HG03103 (cell line): ENCODE results near the gene ERBIN.

Experiments
- ATAC-seq: cut with Tn5 transposase; IDR thresholded peaks from one replicate; pipeline ENCODE4 v1.9.1; 2021; ENCODE audit warnings: low read depth; ENCODE audit not compliant: unreplicated experiment

ERBIN gene

GRCh38 chr5:66080664-66081063 lies 154.3 kb downstream of the ERBIN start:
- ATAC-seq, result no peak

DNA sequence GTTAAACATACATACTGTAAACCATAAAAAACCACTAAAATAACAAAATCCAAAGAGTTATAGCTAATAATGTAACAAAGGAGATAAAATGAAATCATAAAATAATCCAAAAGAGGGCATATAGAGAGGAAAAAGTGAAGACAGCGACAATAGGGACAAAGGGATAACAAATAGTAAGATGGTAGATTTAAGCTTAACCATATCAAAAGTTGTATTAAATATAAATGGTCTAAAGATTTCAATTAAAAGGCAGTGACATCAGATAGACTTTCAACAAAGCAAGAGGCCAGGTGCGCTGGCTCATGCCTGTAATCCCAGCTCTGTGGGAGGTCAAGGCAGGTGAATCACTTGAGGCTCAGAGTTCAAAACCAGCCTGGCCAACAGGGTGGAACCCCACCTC lies 163.0 kb downstream of the ERBIN start:
- ATAC-seq, result no peak

- ATAC-seq, result no peak
Measured at GRCh38 chr5:66100851-66101250, 174.5 kb downstream of the ERBIN start.

DNA sequence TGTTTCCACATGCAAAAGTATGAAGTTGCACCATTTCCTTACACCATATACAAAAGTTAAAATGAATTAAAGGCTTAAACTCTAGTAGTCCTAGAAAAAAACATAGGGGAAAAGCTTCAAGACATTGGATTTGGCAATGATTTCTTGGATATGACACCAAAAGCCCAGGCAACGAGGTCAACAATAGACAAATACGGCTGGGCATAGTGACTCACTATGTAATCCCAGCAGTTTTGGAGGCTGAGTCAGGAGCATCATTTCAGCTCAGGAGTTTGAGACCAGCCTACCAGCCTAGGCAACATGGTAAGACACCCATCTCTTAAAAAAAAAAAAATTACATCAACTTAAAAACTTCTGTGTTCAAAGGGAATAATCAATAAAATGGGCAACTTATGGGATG lies 186.8 kb downstream of the ERBIN start:
- ATAC-seq, result no peak

DNA sequence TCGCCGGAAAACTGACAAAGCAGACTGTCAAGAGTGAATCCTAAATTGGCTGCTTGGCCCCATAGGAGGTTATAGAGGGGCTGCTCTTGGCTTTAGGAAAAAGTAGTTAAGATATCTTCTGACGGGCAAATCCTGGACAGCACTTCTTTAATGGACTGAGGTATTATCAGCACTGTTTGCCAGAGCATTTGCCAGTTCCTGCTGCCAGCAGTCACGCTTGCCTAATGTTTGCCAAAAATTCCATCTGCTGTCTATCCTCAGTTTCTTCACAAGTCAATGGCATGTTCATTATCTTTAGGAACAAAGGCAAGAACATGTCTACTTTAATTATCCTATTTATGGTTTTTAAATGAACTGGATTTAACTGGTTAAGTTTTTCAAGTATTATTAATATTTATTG lies 191.9 kb downstream of the ERBIN start:
- no peak for ATAC-seq

- no peak for ATAC-seq
Measured at GRCh38 chr5:66122379-66123034, 196.1 kb downstream of the ERBIN start.

- no peak for ATAC-seq
Measured at GRCh38 chr5:66129144-66129543, 202.8 kb downstream of the ERBIN start.

GRCh38 chr5:66130493-66130892 lies 204.1 kb downstream of the ERBIN start:
- ATAC-seq, result no peak
